ENCODE results near the gene COX11. TPM values are rescaled to one million over a fixed set of nuclear protein-coding genes. Genes with fewer than 3 reads are reported as not detected.

The COX11 gene
- total and polyA plus RNA-seq, 2 of the 13 experiments (the other 11 are each of a cell fraction or from before 2014, with no cell fraction given): 103 to 203 TPM

GRCh38 chr17:54974759-54975158, 6.3 kb upstream of the COX11 start:
- no peak overlapping the region for H3K4me2 ChIP-seq (ENCODE audit: low read depth, low read length)
- TF ChIP-seq, protein P1, sequence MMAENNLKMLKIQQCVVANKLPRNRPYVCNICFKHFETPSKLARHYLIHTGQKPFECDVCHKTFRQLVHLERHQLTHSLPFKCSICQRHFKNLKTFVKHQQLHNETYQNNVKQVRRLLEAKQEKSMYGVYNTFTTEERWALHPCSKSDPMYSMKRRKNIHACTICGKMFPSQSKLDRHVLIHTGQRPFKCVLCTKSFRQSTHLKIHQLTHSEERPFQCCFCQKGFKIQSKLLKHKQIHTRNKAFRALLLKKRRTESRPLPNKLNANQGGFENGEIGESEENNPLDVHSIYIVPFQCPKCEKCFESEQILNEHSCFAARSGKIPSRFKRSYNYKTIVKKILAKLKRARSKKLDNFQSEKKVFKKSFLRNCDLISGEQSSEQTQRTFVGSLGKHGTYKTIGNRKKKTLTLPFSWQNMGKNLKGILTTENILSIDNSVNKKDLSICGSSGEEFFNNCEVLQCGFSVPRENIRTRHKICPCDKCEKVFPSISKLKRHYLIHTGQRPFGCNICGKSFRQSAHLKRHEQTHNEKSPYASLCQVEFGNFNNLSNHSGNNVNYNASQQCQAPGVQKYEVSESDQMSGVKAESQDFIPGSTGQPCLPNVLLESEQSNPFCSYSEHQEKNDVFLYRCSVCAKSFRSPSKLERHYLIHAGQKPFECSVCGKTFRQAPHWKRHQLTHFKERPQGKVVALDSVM (CRISPR knock-in tag; IDR thresholded peaks at IDR 0.05): no peak
- no peak for TF ChIP-seq ZNF773 (CRISPR knock-in tag; IDR thresholded peaks at IDR 0.05; ENCODE audit: borderline replicate concordance)
- TF ChIP-seq RFX1 (IDR thresholded peaks at IDR 0.05): peak; percentile 65
- no peak for TF ChIP-seq AHR (CRISPR knock-in tag; IDR thresholded peaks at IDR 0.05)
- TF ChIP-seq RFX3 (CRISPR knock-in tag; IDR thresholded peaks at IDR 0.05): peak; percentile 80
- TF ChIP-seq E2F5 (CRISPR knock-in tag; conservative IDR thresholded peaks at IDR 0.05): no peak
- no peak for TF ChIP-seq ELF1 (CRISPR knock-in tag; IDR thresholded peaks at IDR 0.05)
- TF ChIP-seq ZSCAN12 (CRISPR knock-in tag; IDR thresholded peaks at IDR 0.05): no peak
- TF ChIP-seq ZNF335 (CRISPR knock-in tag; IDR thresholded peaks at IDR 0.05): no peak
- H3K27ac ChIP-seq (ENCODE audit: extremely low read length, insufficient read depth, low read length): no peak overlapping the region
- H2AFZ ChIP-seq (ENCODE audit: low read length): no peak overlapping the region
- ChIA-PET POLR2A (no interaction called here), CTCF (ENCODE audit: low intra/inter-chr PET ratio, low total read pairs) (no interaction called here)
- H4K20me1 ChIP-seq (ENCODE audit: insufficient read depth, low read length): no peaks in the 10 kb centered on the region
- no peaks in the 10 kb centered on the region for H3K36me3 ChIP-seq (replicated peaks in 1 of 2; ENCODE audit: control insufficient read depth in 1 of 2, insufficient read depth in 2 of 2, low read length in 2 of 2)
- H3K9ac ChIP-seq (ENCODE audit: insufficient read depth, low read depth, low read length): no peak overlapping the region
- H3K27me3 ChIP-seq (ENCODE audit: control insufficient read depth in 1 of 2, insufficient read depth in 2 of 2, low read length in 2 of 2): no peaks in the 10 kb centered on the region
- FAIRE-seq: no peak
- H3K79me2 ChIP-seq (ENCODE audit: insufficient read depth, low read length): peaks cover 98% of the 10 kb centered on the region
- H3K4me1 ChIP-seq (ENCODE audit: insufficient read depth, low read length): peaks cover 50% of the 10 kb centered on the region
- 96% methylated on average over 3 of the region's 3 CpGs for WGBS (ENCODE audit: low lambda C conversion rate)
- BruUV-seq (replicated peaks): no TSS peak
- ATAC-seq: no peak
- in situ Hi-C loops (cut with HindIII; ENCODE audit: extremely low pct_ligation_motif_present, low pct_unique_long_range_greater_than_20kb) (no loop called here), intact Hi-C loops (cut with micrococcal nuclease; ENCODE audit: unreplicated experiment) (no loop called here)
- no peak overlapping the region for H3K4me3 ChIP-seq (replicated peaks in 1 of 3; ENCODE audit: insufficient read depth in 1 of 3, low read depth in 2 of 3, low read length in 3 of 3)
- no peak for DNase-seq (ENCODE audit: low spot score)
- H3K9me3 ChIP-seq (ENCODE audit: low read length): no peaks in the 10 kb centered on the region
